GM12872 (cell line): ENCODE data around the gene AK5.

Experiments
- CTCF ChIP-seq: IDR thresholded peaks from 3 replicates; pipeline ENCODE4 v1.5.1; 2011; ENCODE audit warnings: low read depth, mild to moderate bottlenecking, low read length, moderate library complexity; ENCODE audit not compliant: insufficient read depth

The AK5 gene

GRCh38 chr1:77287535-77287934 is 5.7 kb downstream of the AK5 start:
- TF ChIP-seq CTCF: no peak

- TF ChIP-seq CTCF: no peak
These were observed 6.5 kb downstream of the AK5 start for GRCh38 chr1:77288275-77288674.

- TF ChIP-seq CTCF: no peak
These were observed 8.8 kb downstream of the AK5 start for GRCh38 chr1:77290576-77290975.

- no peak for TF ChIP-seq CTCF
These were observed 10.7 kb downstream of the AK5 start for GRCh38 chr1:77292551-77292950.

- no peak for TF ChIP-seq CTCF
These were observed 18.7 kb downstream of the AK5 start for GRCh38 chr1:77300566-77300965.

- TF ChIP-seq CTCF: no peak
These were observed 21.6 kb downstream of the AK5 start for GRCh38 chr1:77303387-77303786.

- TF ChIP-seq CTCF: no peak
These were observed 27.2 kb downstream of the AK5 start for GRCh38 chr1:77308889-77309621.
